Cardiac atrium fibroblast (primary cell): Measurements from ENCODE around the gene ONECUT2. TPM values are rescaled to one million over a fixed set of nuclear protein-coding genes. Genes with fewer than 3 reads are reported as not detected.

ENCODE experiments used
- total RNA-seq: library from RNA; depleted of rRNA; stranded (reverse); fragments of >200 nt; gene quantifications from 2 replicates; pipeline ENCODE4 v1.2.3, GENCODE V29; 2015

Gene ONECUT2
- total RNA-seq: not detected in 2 replicates

GRCh38 chr18:57434536-57435494 lies at the start of gene ONECUT2:
Gene ONECUT2, plus strand, starts transcription at chr18:57435374. Its CDS starts 343 bp downstream, at chr18:57435717.

Other genes starting within 250 kb of the ONECUT2 start
- gene ST8SIA3, start 82.8 kb upstream of the ONECUT2 start, total RNA-seq: not detected in 2 replicates
- gene FECH, start 151.3 kb downstream of the ONECUT2 start, total RNA-seq: 33.4 and 48.3 TPM in 2 replicates
- 107 and 132 TPM in 2 replicates for gene NARS1, start 186.5 kb downstream of the ONECUT2 start, total RNA-seq